KMS-11 (cell line): ENCODE data around the gene SGO1.

Experiments
- H2AFZ ChIP-seq: fragments of 200-600 bp; sonication (generic); 2 replicates; pipeline ENCODE4 v1.6.1; 2016; ENCODE audit warnings: antibody characterized with exemption, mixed run types, low read depth
- H3K27ac ChIP-seq: fragments of 200-600 bp; sonication (generic); 2 replicates; pipeline ENCODE4 v1.6.1; 2016; ENCODE audit warnings: mild to moderate bottlenecking, mixed run types
- H3K27me3 ChIP-seq: fragments of 200-600 bp; sonication (generic); 2 replicates; pipeline ENCODE4 v1.6.1; 2017; ENCODE audit warnings: mild to moderate bottlenecking, low read depth, mixed run types, moderate library complexity; ENCODE audit not compliant: insufficient read depth
- H3K36me3 ChIP-seq: fragments of 200-600 bp; sonication (generic); 2 replicates; pipeline ENCODE4 v1.6.1; 2017; ENCODE audit warnings: mild to moderate bottlenecking, mixed run types; ENCODE audit not compliant: insufficient read depth
- H3K4me1 ChIP-seq: fragments of 200-600 bp; sonication (generic); 2 replicates; pipeline ENCODE4 v1.6.1; 2016; ENCODE audit warnings: mild to moderate bottlenecking, low read depth, mixed run types; ENCODE audit not compliant: poor library complexity, severe bottlenecking
- H3K4me2 ChIP-seq: fragments of 200-600 bp; sonication (generic); 2 replicates; pipeline ENCODE4 v1.7.0; 2016; ENCODE audit warnings: mild to moderate bottlenecking, mixed run types
- H3K4me3 ChIP-seq: fragments of 200-600 bp; sonication (generic); IDR thresholded peaks from 2 replicates; pipeline ENCODE4 v1.6.1; 2017; ENCODE audit warnings: low read depth, low read length, mixed read lengths; ENCODE audit not compliant: insufficient read depth
- H3K79me2 ChIP-seq: fragments of 200-600 bp; sonication (generic); 2 replicates; pipeline ENCODE4 v1.6.1; 2016; ENCODE audit warnings: low read depth, mixed run types; ENCODE audit not compliant: insufficient read depth
- H3K9ac ChIP-seq: fragments of 200-600 bp; sonication (generic); 2 replicates; pipeline ENCODE4 v1.6.1; 2016; ENCODE audit warnings: mild to moderate bottlenecking, mixed run types
- H4K20me1 ChIP-seq: fragments of 200-600 bp; sonication (generic); 2 replicates; pipeline ENCODE4 v1.6.1; 2016; ENCODE audit warnings: mild to moderate bottlenecking, mixed run types; ENCODE audit not compliant: insufficient read depth
- TF ChIP-seq, protein P1 (sequence below): fragments of 200-600 bp; sonication (generic); conservative IDR thresholded peaks from 2 replicates; pipeline ENCODE4 v1.6.1; 2017; ENCODE audit warnings: low read depth, mild to moderate bottlenecking, antibody characterized with exemption, low read length, moderate library complexity, mixed read lengths

The SGO1 gene

DNA sequence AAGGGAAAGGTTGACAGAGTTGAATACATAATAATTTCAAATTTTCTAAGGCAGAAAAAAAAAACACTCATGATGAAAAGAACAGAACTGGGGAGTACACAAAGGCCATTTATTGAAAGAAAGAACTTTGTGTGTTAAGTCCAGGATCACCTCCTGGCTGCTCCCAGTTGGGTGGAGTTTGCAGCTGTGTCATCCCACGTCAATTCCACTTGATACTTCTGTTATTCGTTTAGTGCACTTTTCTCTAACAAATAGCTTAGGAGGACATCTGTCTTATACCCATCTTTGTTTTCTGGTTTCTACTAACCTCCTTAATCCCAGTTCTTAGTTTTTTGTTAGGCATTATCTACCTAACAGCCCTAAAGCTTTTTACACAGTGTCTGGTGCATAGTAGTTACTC is 44.7 kb downstream of the SGO1 start:
- no peaks in the 10 kb centered on the region for H3K36me3 ChIP-seq
- H3K27ac ChIP-seq, result no peak overlapping the region
- H3K9ac ChIP-seq, result no peak overlapping the region
- no peak overlapping the region for H3K4me2 ChIP-seq
- no peaks in the 10 kb centered on the region for H3K4me1 ChIP-seq
- no peaks in the 10 kb centered on the region for H3K79me2 ChIP-seq
- no peaks in the 10 kb centered on the region for H3K27me3 ChIP-seq
- no peak overlapping the region for H3K4me3 ChIP-seq
- no peak overlapping the region for H2AFZ ChIP-seq
- H4K20me1 ChIP-seq, result no peaks in the 10 kb centered on the region
- TF ChIP-seq, protein P1, sequence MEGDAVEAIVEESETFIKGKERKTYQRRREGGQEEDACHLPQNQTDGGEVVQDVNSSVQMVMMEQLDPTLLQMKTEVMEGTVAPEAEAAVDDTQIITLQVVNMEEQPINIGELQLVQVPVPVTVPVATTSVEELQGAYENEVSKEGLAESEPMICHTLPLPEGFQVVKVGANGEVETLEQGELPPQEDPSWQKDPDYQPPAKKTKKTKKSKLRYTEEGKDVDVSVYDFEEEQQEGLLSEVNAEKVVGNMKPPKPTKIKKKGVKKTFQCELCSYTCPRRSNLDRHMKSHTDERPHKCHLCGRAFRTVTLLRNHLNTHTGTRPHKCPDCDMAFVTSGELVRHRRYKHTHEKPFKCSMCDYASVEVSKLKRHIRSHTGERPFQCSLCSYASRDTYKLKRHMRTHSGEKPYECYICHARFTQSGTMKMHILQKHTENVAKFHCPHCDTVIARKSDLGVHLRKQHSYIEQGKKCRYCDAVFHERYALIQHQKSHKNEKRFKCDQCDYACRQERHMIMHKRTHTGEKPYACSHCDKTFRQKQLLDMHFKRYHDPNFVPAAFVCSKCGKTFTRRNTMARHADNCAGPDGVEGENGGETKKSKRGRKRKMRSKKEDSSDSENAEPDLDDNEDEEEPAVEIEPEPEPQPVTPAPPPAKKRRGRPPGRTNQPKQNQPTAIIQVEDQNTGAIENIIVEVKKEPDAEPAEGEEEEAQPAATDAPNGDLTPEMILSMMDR, result no peak

DNA sequence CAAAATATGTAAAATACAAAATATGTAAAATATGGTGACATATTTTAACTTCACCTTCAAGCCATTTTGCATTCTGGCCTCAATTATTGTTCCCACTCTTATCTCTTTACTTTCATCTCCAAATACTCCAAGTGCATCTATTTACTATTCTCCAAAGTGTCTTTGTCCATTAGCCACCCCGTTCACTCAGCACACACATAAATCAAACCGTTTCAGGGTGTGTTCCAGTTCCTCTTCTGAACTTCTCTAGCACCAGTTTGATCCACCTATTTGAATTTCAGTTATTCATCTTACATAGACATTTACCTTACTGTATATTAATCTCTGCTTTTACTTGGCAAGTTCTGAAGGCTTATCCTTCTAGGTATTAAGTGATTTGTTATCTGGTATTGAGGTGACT is 45.1 kb downstream of the SGO1 start:
- H3K27me3 ChIP-seq, result no peaks in the 10 kb centered on the region
- TF ChIP-seq, protein P1, result no peak
- H3K79me2 ChIP-seq, result no peaks in the 10 kb centered on the region
- no peaks in the 10 kb centered on the region for H4K20me1 ChIP-seq
- no peak overlapping the region for H2AFZ ChIP-seq
- no peak overlapping the region for H3K4me3 ChIP-seq
- no peak overlapping the region for H3K27ac ChIP-seq
- H3K36me3 ChIP-seq, result no peaks in the 10 kb centered on the region
- no peak overlapping the region for H3K4me2 ChIP-seq
- no peak overlapping the region for H3K9ac ChIP-seq
- no peaks in the 10 kb centered on the region for H3K4me1 ChIP-seq

DNA sequence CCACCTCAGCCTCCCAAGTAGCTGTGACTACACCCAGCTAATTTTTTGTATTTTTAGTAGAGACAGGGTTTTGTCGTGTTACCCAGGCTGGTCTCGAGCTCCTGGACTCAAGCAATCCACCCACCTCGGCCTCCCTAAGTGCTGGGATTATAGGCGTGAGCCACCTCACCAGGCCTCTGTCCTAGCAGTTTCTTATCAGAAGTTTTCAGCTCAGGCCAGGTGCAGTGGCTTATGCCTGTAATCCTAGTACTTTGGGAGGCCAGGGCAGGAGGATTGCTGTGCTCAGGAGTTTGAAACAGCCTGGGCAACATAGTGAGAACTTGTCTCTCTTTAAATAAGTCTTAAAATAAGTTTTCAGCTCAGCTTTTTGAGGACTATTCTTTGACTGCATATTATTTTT is 48.4 kb downstream of the SGO1 start:
- H3K4me1 ChIP-seq, result no peaks in the 10 kb centered on the region
- no peak overlapping the region for H3K4me2 ChIP-seq
- H3K27ac ChIP-seq, result no peak overlapping the region
- no peaks in the 10 kb centered on the region for H3K79me2 ChIP-seq
- H3K36me3 ChIP-seq, result no peaks in the 10 kb centered on the region
- no peak overlapping the region for H3K9ac ChIP-seq
- TF ChIP-seq, protein P1, result no peak
- no peaks in the 10 kb centered on the region for H3K27me3 ChIP-seq
- H3K4me3 ChIP-seq, result no peak overlapping the region
- no peaks in the 10 kb centered on the region for H4K20me1 ChIP-seq
- H2AFZ ChIP-seq, result no peak overlapping the region

DNA sequence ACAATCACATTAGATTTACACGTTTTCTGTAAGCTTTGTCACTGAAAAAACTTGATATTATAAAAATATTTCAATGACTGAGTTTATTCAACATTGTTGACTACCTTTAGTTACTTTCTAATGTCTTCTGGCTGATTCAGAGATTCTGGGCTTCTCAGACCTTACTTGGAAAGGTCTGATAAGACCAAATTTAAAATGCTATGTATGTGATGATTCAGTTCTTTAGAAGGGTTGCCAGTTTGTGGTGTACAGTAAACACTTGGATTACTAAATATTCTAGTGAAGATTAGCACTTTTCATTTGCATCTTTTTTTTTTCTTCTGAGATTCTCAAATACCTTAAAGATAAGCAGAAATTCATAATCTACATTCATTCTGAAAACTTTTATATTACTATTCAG is 49.8 kb downstream of the SGO1 start:
- no peaks in the 10 kb centered on the region for H3K79me2 ChIP-seq
- no peak overlapping the region for H2AFZ ChIP-seq
- no peak overlapping the region for H3K27ac ChIP-seq
- TF ChIP-seq, protein P1, result no peak
- H3K36me3 ChIP-seq, result no peaks in the 10 kb centered on the region
- H3K4me2 ChIP-seq, result no peak overlapping the region
- H3K27me3 ChIP-seq, result no peaks in the 10 kb centered on the region
- H4K20me1 ChIP-seq, result no peaks in the 10 kb centered on the region
- no peak overlapping the region for H3K9ac ChIP-seq
- no peaks in the 10 kb centered on the region for H3K4me1 ChIP-seq
- no peak overlapping the region for H3K4me3 ChIP-seq

DNA sequence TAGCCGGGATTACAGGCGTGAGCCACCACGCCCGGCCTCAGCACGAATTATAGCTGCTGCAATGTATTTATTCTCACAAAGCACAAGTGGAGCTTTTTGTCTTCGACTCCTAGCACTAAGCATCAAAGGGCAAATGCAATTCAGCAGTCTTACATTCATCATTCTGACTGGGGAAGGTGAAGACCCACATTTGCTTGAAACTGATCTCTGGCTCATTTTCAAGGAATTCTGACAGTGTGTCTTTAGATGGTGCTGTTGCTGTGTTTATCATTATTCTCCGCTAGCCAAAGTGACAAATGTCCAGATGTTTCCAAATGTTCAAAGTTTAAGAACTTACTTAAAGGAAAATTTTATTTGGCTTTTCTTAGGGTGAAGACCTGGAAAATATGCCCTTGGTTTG is 55.9 kb downstream of the SGO1 start:
- H3K9ac ChIP-seq, result no peak overlapping the region
- TF ChIP-seq, protein P1, result no peak
- no peaks in the 10 kb centered on the region for H4K20me1 ChIP-seq
- H3K36me3 ChIP-seq, result no peaks in the 10 kb centered on the region
- no peaks in the 10 kb centered on the region for H3K27me3 ChIP-seq
- no peaks in the 10 kb centered on the region for H3K79me2 ChIP-seq
- no peak overlapping the region for H3K27ac ChIP-seq
- no peaks in the 10 kb centered on the region for H3K4me1 ChIP-seq
- H2AFZ ChIP-seq, result no peak overlapping the region
- H3K4me3 ChIP-seq, result no peak overlapping the region
- H3K4me2 ChIP-seq, result no peak overlapping the region
